HepG2 (cell line): ENCODE results near the gene RER1. TPM values are rescaled to one million over a fixed set of nuclear protein-coding genes. Genes with fewer than 3 reads are reported as not detected.

ENCODE experiments used
- ARNT2 ChIP-seq: sonication (generic); formaldehyde crosslinking; IDR thresholded peaks from 2 replicates; pipeline ENCODE4 v1.8.0; 2022; ENCODE audit warnings: mild to moderate bottlenecking, low read depth, missing genetic modification reagents, moderate library complexity
- DPF2 ChIP-seq: sonication (generic); formaldehyde crosslinking; IDR thresholded peaks from 2 replicates; pipeline ENCODE4 v1.4.0; 2020; ENCODE audit warnings: mild to moderate bottlenecking, low read depth, missing genetic modification reagents, borderline replicate concordance
- EED ChIP-seq: sonication (generic); formaldehyde crosslinking; IDR thresholded peaks from 2 replicates; pipeline ENCODE4 v1.5.0; 2020; ENCODE audit warnings: mild to moderate bottlenecking, missing genetic modification reagents
- FLYWCH1 ChIP-seq: sonication (generic); formaldehyde crosslinking; IDR thresholded peaks from 2 replicates; pipeline ENCODE4 v1.8.1; 2023; ENCODE audit warnings: mild to moderate bottlenecking, missing genetic modification reagents
- FOSL1 ChIP-seq: sonication (generic); formaldehyde crosslinking; IDR thresholded peaks from 2 replicates; pipeline ENCODE4 v1.9.0; 2021; ENCODE audit warnings: missing genetic modification reagents, borderline replicate concordance
- JUN ChIP-seq: sonication (generic); formaldehyde crosslinking; IDR thresholded peaks from 2 replicates; pipeline ENCODE4 v1.4.0; 2020; ENCODE audit warnings: mild to moderate bottlenecking, missing genetic modification reagents
- JUND ChIP-seq: sonication (generic); formaldehyde crosslinking; IDR thresholded peaks from 2 replicates; pipeline ENCODE4 v1.8.0; 2022; ENCODE audit warnings: mild to moderate bottlenecking, missing genetic modification reagents
- MYC ChIP-seq: sonication (generic); formaldehyde crosslinking; IDR thresholded peaks from 2 replicates; pipeline ENCODE4 v1.9.0; 2021; ENCODE audit warnings: missing genetic modification reagents, borderline replicate concordance
- NFIB ChIP-seq: sonication (generic); formaldehyde crosslinking; IDR thresholded peaks from 2 replicates; pipeline ENCODE4 v1.9.0; 2021; ENCODE audit warnings: missing genetic modification reagents, mild to moderate bottlenecking, borderline replicate concordance
- NONO ChIP-seq, 2 experiments: fragments of 450-650 bp in 1 of 2; sonication (generic) in 1 of 2; formaldehyde crosslinking in 1 of 2; IDR thresholded peaks in 1 of 2; conservative IDR thresholded peaks in 1 of 2; 2 replicates each; pipeline versions ENCODE4 v1.6.1 to v1.8.0; 2017 to 2022; ENCODE audit warnings: mild to moderate bottlenecking in 1 of 2, missing genetic modification reagents in 1 of 2, moderate library complexity in 1 of 2
- SALL1 ChIP-seq: sonication (generic); formaldehyde crosslinking; IDR thresholded peaks from 2 replicates; pipeline ENCODE4 v1.8.0; 2022; ENCODE audit warnings: mild to moderate bottlenecking, missing genetic modification reagents
- STAG1 ChIP-seq: sonication (generic); formaldehyde crosslinking; IDR thresholded peaks from 2 replicates; pipeline ENCODE4 v1.4.0; 2020; ENCODE audit warnings: missing genetic modification reagents
- TGIF2 ChIP-seq: IDR thresholded peaks from 2 replicates; pipeline ENCODE4 v1.6.1; 2016; ENCODE audit warnings: control low read depth, missing compliant biosample characterization
- TSC22D2 ChIP-seq: sonication (generic); formaldehyde crosslinking; IDR thresholded peaks from 2 replicates; pipeline ENCODE4 v1.5.1; 2020; ENCODE audit warnings: missing genetic modification reagents, mild to moderate bottlenecking, borderline replicate concordance
- ZBTB34 ChIP-seq: sonication (generic); formaldehyde crosslinking; IDR thresholded peaks from 2 replicates; pipeline ENCODE4 v1.8.0; 2022; ENCODE audit warnings: mild to moderate bottlenecking, missing genetic modification reagents
- ZNF142 ChIP-seq: sonication (generic); formaldehyde crosslinking; IDR thresholded peaks from 2 replicates; pipeline ENCODE4 v1.4.0; 2020; ENCODE audit warnings: missing genetic modification reagents
- ZNF484 ChIP-seq: sonication (generic); formaldehyde crosslinking; IDR thresholded peaks from 2 replicates; pipeline ENCODE4 v1.5.1; 2020; ENCODE audit warnings: mild to moderate bottlenecking, low read depth, missing genetic modification reagents, borderline replicate concordance
- ZNF580 ChIP-seq: IDR thresholded peaks from 2 replicates; pipeline ENCODE4 v1.6.1; 2016; ENCODE audit warnings: low read depth, borderline replicate concordance
- ZNF780A ChIP-seq: sonication (generic); formaldehyde crosslinking; IDR thresholded peaks from 2 replicates; pipeline ENCODE4 v1.8.0; 2022; ENCODE audit warnings: mild to moderate bottlenecking, missing genetic modification reagents, moderate library complexity
- polyA plus RNA-seq, 8 experiments: library from polyadenylated mRNA; depleted of rRNA in 3 of 8; stranded (reverse) in 7 of 8; unstranded in 1 of 8; fragments of >200 nt; fragmentation: Illumina TruSeq in 4 of 8; extraction: Trizol in 4 of 8; gene quantifications; 2 replicates each; pipeline versions ENCODE4 v1.2.1 to v1.2.3, GENCODE V29; 2011 to 2016; ENCODE audit warnings: low read depth in 4 of 8, missing spikeins in 1 of 8, mixed read lengths in 1 of 8; ENCODE audit not compliant: insufficient read depth in 1 of 8
- total RNA-seq, 5 experiments: library from RNA; depleted of rRNA; stranded (reverse); fragments of >200 nt; fragmentation: Illumina TruSeq; extraction: Trizol; gene quantifications; 2 replicates each; pipeline ENCODE4 v1.2.3, GENCODE V29; 2016; ENCODE audit warnings: low read depth in 1 of 5
- TF ChIP-seq, protein P1 (sequence below): IDR thresholded peaks from 2 replicates; pipeline ENCODE4 v1.6.1; 2016; ENCODE audit warnings: mild to moderate bottlenecking, missing biosample characterization, missing genetic modification reagents
- TF ChIP-seq, protein P2 (sequence below): sonication (generic); formaldehyde crosslinking; IDR thresholded peaks from 2 replicates; pipeline ENCODE4 v1.5.0; 2020; ENCODE audit warnings: missing genetic modification reagents

Gene RER1
- total and polyA plus RNA-seq, 2 of the 13 experiments (the other 11 are each of a cell fraction or from before 2014, with no cell fraction given): 128 to 164 TPM

DNA sequence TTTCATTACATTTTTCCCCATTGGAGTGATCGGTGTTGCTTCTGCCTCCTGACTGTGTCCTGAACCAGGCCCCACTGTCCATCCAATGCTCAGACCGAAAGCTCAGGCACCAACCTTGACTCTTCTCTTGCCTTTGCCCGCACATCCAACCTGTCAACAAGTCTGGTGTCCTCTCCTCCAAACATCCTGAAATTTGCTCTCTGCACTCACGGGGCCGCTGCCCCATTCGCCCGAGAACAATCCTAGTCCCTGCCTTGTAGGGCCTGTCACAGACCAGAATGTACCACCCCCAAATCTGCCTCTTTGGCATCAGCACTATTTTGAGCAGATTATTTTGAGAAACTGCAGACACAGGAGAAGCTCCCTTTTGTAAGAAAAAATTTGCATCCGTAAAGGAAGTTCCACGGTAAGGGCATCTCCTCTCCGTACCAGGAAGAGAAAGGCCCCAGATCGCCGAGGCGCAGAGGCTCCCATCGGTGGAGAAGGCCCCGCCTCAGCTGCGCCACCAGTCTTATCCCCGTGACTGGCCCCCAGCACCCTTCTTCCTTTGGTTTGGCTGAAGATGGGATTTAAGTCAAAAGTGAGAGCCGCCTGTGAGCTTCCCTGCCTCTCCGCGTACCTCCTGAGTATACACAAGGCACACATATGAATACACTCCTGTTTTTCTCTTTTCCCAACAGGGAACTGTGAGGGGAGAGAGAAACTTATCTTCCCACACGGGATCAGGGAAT is 7.3 kb upstream of the RER1 start (continued):
- no peak for TF ChIP-seq ZNF142
- TF ChIP-seq STAG1 (CRISPR knock-in tag): peak; percentile 30
- no peak for TF ChIP-seq ZBTB34 (CRISPR knock-in tag)
- TF ChIP-seq MYC: no peak
- TF ChIP-seq FOSL1 (CRISPR knock-in tag): no peak
- TF ChIP-seq DPF2 (CRISPR knock-in tag): peak; percentile 43; the same call in 1 of the 2 replicates
- no peak for TF ChIP-seq ZNF484 (CRISPR knock-in tag)
- no peak for TF ChIP-seq JUND (CRISPR knock-in tag)
- no peak for TF ChIP-seq ARNT2 (CRISPR knock-in tag)
- TF ChIP-seq, protein P1, sequence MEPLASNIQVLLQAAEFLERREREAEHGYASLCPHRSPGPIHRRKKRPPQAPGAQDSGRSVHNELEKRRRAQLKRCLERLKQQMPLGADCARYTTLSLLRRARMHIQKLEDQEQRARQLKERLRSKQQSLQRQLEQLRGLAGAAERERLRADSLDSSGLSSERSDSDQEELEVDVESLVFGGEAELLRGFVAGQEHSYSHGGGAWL (CRISPR knock-in tag): no peak
- no peak for TF ChIP-seq TGIF2 (CRISPR knock-in tag)
- TF ChIP-seq NONO (IDR thresholded peaks at IDR 0.05): no peak
- no peak for TF ChIP-seq NONO (CRISPR knock-in tag; conservative IDR thresholded peaks at IDR 0.05)
- no peak for TF ChIP-seq TSC22D2 (CRISPR knock-in tag)
- no peak for TF ChIP-seq ZNF580 (CRISPR knock-in tag)
- TF ChIP-seq FLYWCH1 (CRISPR knock-in tag): no peak
- no peak for TF ChIP-seq JUN
- TF ChIP-seq, protein P2, sequence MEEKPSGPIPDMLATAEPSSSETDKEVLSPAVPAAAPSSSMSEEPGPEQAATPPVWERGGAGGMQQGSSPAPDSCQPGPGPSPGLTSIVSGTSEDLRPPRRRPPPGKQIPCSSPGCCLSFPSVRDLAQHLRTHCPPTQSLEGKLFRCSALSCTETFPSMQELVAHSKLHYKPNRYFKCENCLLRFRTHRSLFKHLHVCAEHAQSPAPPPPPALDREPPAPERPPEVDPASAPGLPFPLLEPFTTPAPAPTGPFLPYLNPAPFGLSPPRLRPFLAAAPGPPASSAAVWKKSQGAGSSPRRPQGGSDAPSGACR (CRISPR knock-in tag): no peak
- no peak for TF ChIP-seq EED (CRISPR knock-in tag)
- peak; percentile 67 for TF ChIP-seq SALL1 (CRISPR knock-in tag)
- no peak for TF ChIP-seq NFIB (CRISPR knock-in tag)
- no peak for TF ChIP-seq ZNF780A (CRISPR knock-in tag)
